Measurements from ENCODE around the gene TAOK2. TPM values are rescaled to one million over a fixed set of nuclear protein-coding genes. Genes with fewer than 3 reads are reported as not detected.
A peak's percentile ranks its signal among the peaks of the same experiment; 100 is the strongest.

TAOK2 gene
- total and polyA plus RNA-seq, 2 of the 13 experiments (the other 11 are each of a cell fraction or from before 2014, with no cell fraction given), result 17.4 to 43.2 TPM

- peak; percentile 34; the same call in 1 of the 2 replicates for TF ChIP-seq PRDM4 (CRISPR knock-in tag; IDR thresholded peaks at IDR 0.05; ENCODE audit: borderline replicate concordance)
- peak; percentile 64; the same call in 1 of the 2 replicates for TF ChIP-seq CHCHD3 (CRISPR knock-in tag; IDR thresholded peaks at IDR 0.05)
- TF ChIP-seq JUN (CRISPR knock-in tag; IDR thresholded peaks at IDR 0.05), result no peak; the same call in 1 of the 2 replicates
- no peak for TF ChIP-seq ZNF512B (CRISPR knock-in tag; IDR thresholded peaks at IDR 0.05; ENCODE audit: borderline replicate concordance)
- TF ChIP-seq ZNF232 (CRISPR knock-in tag; IDR thresholded peaks at IDR 0.05; ENCODE audit: borderline replicate concordance), result peak; percentile 91; the same call in 1 of the 2 replicates
- peak; percentile 78 for TF ChIP-seq ZSCAN21 (CRISPR knock-in tag; IDR thresholded peaks at IDR 0.05; ENCODE audit: borderline replicate concordance)
- peak; percentile 94 for TF ChIP-seq ZNF777 (CRISPR knock-in tag; IDR thresholded peaks at IDR 0.05)
- no peak; the same call in 1 of the 2 replicates for TF ChIP-seq NR0B2 (CRISPR knock-in tag; IDR thresholded peaks at IDR 0.05)
- TF ChIP-seq ZNF589 (CRISPR knock-in tag; conservative IDR thresholded peaks at IDR 0.05), result 0 out of 2 replicates have a peak, but pooled peaks have one; percentile 19
- no peak for TF ChIP-seq FIP1L1 (IDR thresholded peaks at IDR 0.05; ENCODE audit: borderline replicate concordance, insufficient read depth, low read depth, low read length)
- TF ChIP-seq ZNF407 (CRISPR knock-in tag; IDR thresholded peaks at IDR 0.05; ENCODE audit: not compliant biosample characterization), result peak; percentile 57
Observed at GRCh38 chr16:29925781-29926710, 47.6 kb upstream of the TAOK2 start, which contains the start of gene KCTD13 (continued).

Measured in HepG2 (cell line).